ENCODE data around the gene PLCB1. TPM values are rescaled to one million over a fixed set of nuclear protein-coding genes. Genes with fewer than 3 reads are reported as not detected.

Gene PLCB1
- total and polyA plus RNA-seq, 2 experiments from 2014 or later: 6.7 to 20.5 TPM

GRCh38 chr20:8094415-8094818 is 37.6 kb upstream of the PLCB1 start:
- Histone ChIP-seq H4K20me1 (ENCODE audit: insufficient read depth, poor library complexity, severe bottlenecking) (no peaks in the 10 kb centered on the region), H3K4me2 (peak overlapping the region; percentile 42), H3K79me2 (no peaks in the 10 kb centered on the region), H3K27ac (peak overlapping the region; percentile 58), H3K9me2 (replicated peaks; ENCODE audit: insufficient read depth) (no peaks in the 10 kb centered on the region), H3K27me3 (no peaks in the 10 kb centered on the region), H3K4me3 (no peak overlapping the region), H3K9me3 (ENCODE audit: low read depth) (no peaks in the 10 kb centered on the region), H3K36me3 (replicated peaks; ENCODE audit: insufficient read depth, low read depth) (no peaks in the 10 kb centered on the region), H2AFZ (no peak overlapping the region), H3K4me1 (ENCODE audit: insufficient read depth) (peaks cover 17% of the 10 kb centered on the region)
- TF ChIP-seq EZH2phosphoT487 (IDR thresholded peaks at IDR 0.05; ENCODE audit: low read depth, severe bottlenecking, unreplicated experiment) (no peak), EZH2 (IDR thresholded peaks at IDR 0.05; ENCODE audit: borderline replicate concordance) (no peak), CTCF (IDR thresholded peaks at IDR 0.05; ENCODE audit: poor library complexity) (no peak)
- WGBS (ENCODE audit: low lambda C conversion rate, missing lambda C conversion rate): 27% methylated on average over 1 of the region's 1 CpG
- peak; percentile 72 for DNase-seq (ENCODE audit: low spot score)

- H3K27ac ChIP-seq: peak overlapping the region; percentile 58
- DNase-seq (ENCODE audit: low spot score): no peak
- no peak overlapping the region for H2AFZ ChIP-seq
- TF ChIP-seq CTCF (IDR thresholded peaks at IDR 0.05; ENCODE audit: poor library complexity) (no peak), EZH2phosphoT487 (IDR thresholded peaks at IDR 0.05; ENCODE audit: low read depth, severe bottlenecking, unreplicated experiment) (no peak), EZH2 (IDR thresholded peaks at IDR 0.05; ENCODE audit: borderline replicate concordance) (no peak)
- H3K9me3 ChIP-seq (ENCODE audit: low read depth): no peaks in the 10 kb centered on the region
- no peaks in the 10 kb centered on the region for H3K79me2 ChIP-seq
- no peak overlapping the region for H3K4me3 ChIP-seq
- no peaks in the 10 kb centered on the region for H3K9me2 ChIP-seq (replicated peaks; ENCODE audit: insufficient read depth)
- H3K27me3 ChIP-seq: no peaks in the 10 kb centered on the region
- no peaks in the 10 kb centered on the region for H4K20me1 ChIP-seq (ENCODE audit: insufficient read depth, poor library complexity, severe bottlenecking)
- peaks cover 17% of the 10 kb centered on the region for H3K4me1 ChIP-seq (ENCODE audit: insufficient read depth)
- 59% methylated on average over 2 of the region's 2 CpGs for WGBS (ENCODE audit: low lambda C conversion rate, missing lambda C conversion rate)
- no peaks in the 10 kb centered on the region for H3K36me3 ChIP-seq (replicated peaks; ENCODE audit: insufficient read depth, low read depth)
- peak overlapping the region; percentile 42 for H3K4me2 ChIP-seq
Measured at GRCh38 chr20:8094850-8095249, 37.2 kb upstream of the PLCB1 start.

GRCh38 chr20:8095648-8096572 is 36.2 kb upstream of the PLCB1 start:
- H3K4me2 ChIP-seq: no peak overlapping the region
- no peak overlapping the region for H3K27ac ChIP-seq
- no peak overlapping the region for H2AFZ ChIP-seq
- no peaks in the 10 kb centered on the region for H4K20me1 ChIP-seq (ENCODE audit: insufficient read depth, poor library complexity, severe bottlenecking)
- H3K4me3 ChIP-seq: no peak overlapping the region
- TF ChIP-seq EZH2phosphoT487 (IDR thresholded peaks at IDR 0.05; ENCODE audit: low read depth, severe bottlenecking, unreplicated experiment) (no peak), CTCF (IDR thresholded peaks at IDR 0.05; ENCODE audit: poor library complexity) (no peak), EZH2 (IDR thresholded peaks at IDR 0.05; ENCODE audit: borderline replicate concordance) (no peak)
- peaks cover 17% of the 10 kb centered on the region for H3K4me1 ChIP-seq (ENCODE audit: insufficient read depth)
- no peaks in the 10 kb centered on the region for H3K36me3 ChIP-seq (replicated peaks; ENCODE audit: insufficient read depth, low read depth)
- no peaks in the 10 kb centered on the region for H3K9me2 ChIP-seq (replicated peaks; ENCODE audit: insufficient read depth)
- WGBS (ENCODE audit: low lambda C conversion rate, missing lambda C conversion rate): 70% methylated on average over 5 of the region's 5 CpGs
- no peaks in the 10 kb centered on the region for H3K27me3 ChIP-seq
- no peak for DNase-seq (ENCODE audit: low spot score)
- no peaks in the 10 kb centered on the region for H3K9me3 ChIP-seq (ENCODE audit: low read depth)
- no peaks in the 10 kb centered on the region for H3K79me2 ChIP-seq

Data from hepatocyte (in vitro differentiated cells).